Spleen (tissue), 11 donors: ENCODE data around the gene RUSC1. TPM values are rescaled to one million over a fixed set of nuclear protein-coding genes. Genes with fewer than 3 reads are reported as not detected.

Experiments
- DNase-seq: peaks from one replicate; pipeline ENCODE4 v3.0.0-alpha.2; 2020
- H3K27ac ChIP-seq, 8 donors: fragments of 200-600 bp; sonication (generic) in 7 of 8; 1 replicate in 4 of 8; 2 replicates in 4 of 8; pipeline versions ENCODE4 v1.5.0 to v1.8.0; 2016 to 2021; ENCODE audit warnings: inconsistent platforms in 4 of 8, mild to moderate bottlenecking in 4 of 8, moderate library complexity in 1 of 8
- H3K27me3 ChIP-seq, 7 donors: fragments of 200-600 bp; sonication (generic) in 6 of 7; replicated peaks in 1 of 7; 1 replicate in 4 of 7; 2 replicates in 3 of 7; pipeline versions ENCODE4 v1.5.0 to v1.8.0; 2016 to 2021; ENCODE audit warnings: inconsistent platforms in 3 of 7, mild to moderate bottlenecking in 1 of 7
- H3K36me3 ChIP-seq, 6 donors: fragments of 200-600 bp; sonication (generic) in 5 of 6; 1 replicate in 4 of 6; 2 replicates in 2 of 6; pipeline versions ENCODE4 v1.5.0 to v1.8.0; 2016 to 2021; ENCODE audit warnings: inconsistent platforms in 2 of 6
- H3K4me1 ChIP-seq, 6 donors: fragments of 200-600 bp; sonication (generic) in 5 of 6; 1 replicate in 3 of 6; 2 replicates in 3 of 6; pipeline versions ENCODE4 v1.5.0 to v1.8.0; 2016 to 2021; ENCODE audit warnings: inconsistent platforms in 3 of 6
- H3K4me3 ChIP-seq, 8 donors: fragments of 200-600 bp; sonication (generic) in 7 of 8; 1 replicate in 4 of 8; 2 replicates in 4 of 8; pipeline versions ENCODE4 v1.5.0 to v1.8.0; 2016 to 2021; ENCODE audit warnings: inconsistent platforms in 4 of 8, mild to moderate bottlenecking in 4 of 8, moderate library complexity in 2 of 8
- H3K9me3 ChIP-seq, 8 donors: fragments of 200-600 bp; sonication (generic) in 7 of 8; 1 replicate in 4 of 8; 2 replicates in 4 of 8; pipeline versions ENCODE4 v1.5.0 to v1.8.0; 2016 to 2021; ENCODE audit warnings: inconsistent platforms in 4 of 8
- CTCF ChIP-seq, 11 experiments: fragments of 200-600 bp in 7 of 11; fragments of 450-650 bp in 4 of 11; sonication (generic) in 4 of 11; IDR thresholded peaks in 8 of 11; conservative IDR thresholded peaks in 3 of 11; 1 replicate in 7 of 11; 2 replicates in 4 of 11; pipeline versions ENCODE4 v1.4.0 to v1.8.0; 2016 to 2021; ENCODE audit warnings: antibody characterized with exemption in 11 of 11, inconsistent platforms in 4 of 11, mild to moderate bottlenecking in 1 of 11
- POLR2A ChIP-seq, 3 donors: fragments of 450-650 bp; IDR thresholded peaks; one replicate each; pipeline ENCODE4 v1.5.1; 2017; ENCODE audit warnings: antibody characterized with exemption in 3 of 3, mild to moderate bottlenecking in 1 of 3
- POLR2AphosphoS5 ChIP-seq, 3 donors: sonication (generic); formaldehyde crosslinking; IDR thresholded peaks; one replicate each; pipeline ENCODE4 v1.5.1; 2017; ENCODE audit warnings: antibody characterized with exemption in 3 of 3
- WGBS, 5 donors: extraction: QIAGEN DNeasy Blood & Tissue Kit in 3 of 5; methylation state at CpG; one replicate each; pipeline versions ENCODE4 v1.1.5 to v1.1.7; 2013 to 2018; 5-methylcytosine and 5-hydroxymethylcytosine counted together
- intact Hi-C: fragments of 100-400 bp; cut with DNase I; formaldehyde crosslinking; loops from one replicate; pipeline ENCODE4 v1.15.0; 2023; ENCODE audit warnings: low total_unique reads
- microRNA-seq, 3 donors: library from miRNA; unstranded; fragments of <30 nt; microRNA quantifications; one replicate each; pipeline versions ENCODE4 to v1.1.0, GENCODE V29; 2019 to 2020
- polyA plus RNA-seq, 3 donors: library from polyadenylated mRNA; stranded (reverse); fragments of 200-250 nt; gene quantifications; one replicate each; pipeline ENCODE4 v1.2.1, GENCODE V29; 2013
- small RNA-seq, 4 donors: library from RNA; depleted of rRNA; stranded (forward); fragments of <200 nt; gene quantifications; one replicate each; pipeline ENCODE3, GENCODE V24; 2016
- total RNA-seq, 7 donors: library from RNA; depleted of rRNA in 3 of 7; stranded (reverse); fragments of >200 nt in 3 of 7; fragmentation: NEBNext Ultra II Directional in 4 of 7; extraction: Animal tissue kit (Norgen Biotek cat#: 25700) in 4 of 7; gene quantifications; one replicate each; pipeline versions ENCODE4 v1.1.0 to v1.2.1, GENCODE V29; 2016 to 2021
- donor health status: healthy with polysubstance abuse.
- donor health status: DM: no; HTN: no; CAD: no; lungs with moderate emphysema.
- donor health status: DM: no; HTN: no; CAD: no.
- donor health status: Bipolar disorder and iron deficiency.
- donor health status: healthy.
- donor health status: DM: no; HTN: no; CAD: no.
- donor health status: DM: yes; HTN: yes; CAD: no.

Gene RUSC1
- total and polyA plus RNA-seq, 10 donors, result 8.5 to 21.1 (median 17.5) TPM

- WGBS, 5 donors, result 87 to 97% (median 94%) methylated on average over 6 of the region's 6 CpGs
- Histone ChIP-seq H3K9me3 (no peaks in the 10 kb centered on the region), H3K27ac (no peak overlapping the region), H3K27me3 (no peaks in the 10 kb centered on the region), H3K36me3 (peaks cover 10 to 100% (median 93%) of the 10 kb centered on the region in 6 donors), H3K4me3 (no peak overlapping the region), H3K4me1 (no peaks in the 10 kb centered on the region)
- TF ChIP-seq POLR2A (IDR thresholded peaks at IDR 0.05) (no peak), CTCF (IDR thresholded peaks at IDR 0.05 in 8 of 11, conservative IDR thresholded peaks at IDR 0.05 in 3 of 11) (no peak), POLR2AphosphoS5 (IDR thresholded peaks at IDR 0.05) (no peak)
- intact Hi-C loops, result no loop called here
- DNase-seq, result no peak
These were observed 31.9 kb downstream of the RUSC1 start for GRCh38 chr1:155352631-155353030.

DNA sequence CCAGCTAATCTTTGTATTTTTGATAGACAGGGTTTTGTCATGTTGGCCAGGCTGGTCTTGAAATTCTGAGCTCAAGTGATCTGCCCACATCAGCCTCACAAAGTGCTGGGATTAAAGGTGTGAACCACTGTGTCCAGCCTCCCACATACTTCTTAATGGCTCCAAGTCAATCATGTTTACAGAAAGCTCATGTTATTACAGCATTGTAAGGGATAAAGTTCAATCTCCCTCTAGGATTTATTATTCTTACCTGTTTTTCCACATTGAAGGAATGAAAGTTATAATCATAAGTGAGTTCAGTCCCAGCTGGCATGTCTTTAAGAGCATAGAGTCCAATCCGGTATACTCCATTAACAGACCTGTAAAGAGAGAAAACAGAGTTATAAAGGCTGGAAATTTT lies 39.4 kb downstream of the RUSC1 start:
- peaks cover 0 to 100% (median 64%) of the 10 kb centered on the region in 6 donors for H3K36me3 ChIP-seq
- WGBS, 5 donors, result 97 to 100% (median 100%) methylated on average over 1 of the region's 1 CpG

GRCh38 chr1:155379180-155379579 lies 58.5 kb downstream of the RUSC1 start:
- H3K4me3 ChIP-seq, result no peak overlapping the region
- WGBS, 5 donors, result 84 to 96% (median 91%) methylated on average over 3 of the region's 3 CpGs
- TF ChIP-seq POLR2A (IDR thresholded peaks at IDR 0.05), result no peak
- TF ChIP-seq CTCF (IDR thresholded peaks at IDR 0.05 in 8 of 11, conservative IDR thresholded peaks at IDR 0.05 in 3 of 11), result no peak
- TF ChIP-seq POLR2AphosphoS5 (IDR thresholded peaks at IDR 0.05), result no peak
- intact Hi-C loops, result no loop called here
- H3K9me3 ChIP-seq, result no peaks in the 10 kb centered on the region
- peaks cover 0 to 97% (median 61%) of the 10 kb centered on the region in 6 donors for H3K36me3 ChIP-seq
- no peak for DNase-seq
- no peaks in the 10 kb centered on the region for H3K27me3 ChIP-seq
- no peak overlapping the region for H3K27ac ChIP-seq
- no peaks in the 10 kb centered on the region for H3K4me1 ChIP-seq

More for the DNA sequence above, 39.4 kb downstream of the RUSC1 start:
- no peaks in the 10 kb centered on the region for H3K4me1 ChIP-seq
- DNase-seq, result no peak
- intact Hi-C loops, result no loop called here
- H3K27me3 ChIP-seq, result no peaks in the 10 kb centered on the region
- H3K27ac ChIP-seq, result no peak overlapping the region
- no peak for TF ChIP-seq CTCF (IDR thresholded peaks at IDR 0.05 in 8 of 11, conservative IDR thresholded peaks at IDR 0.05 in 3 of 11)
- no peak for TF ChIP-seq POLR2A (IDR thresholded peaks at IDR 0.05)
- TF ChIP-seq POLR2AphosphoS5 (IDR thresholded peaks at IDR 0.05), result no peak
- H3K4me3 ChIP-seq, result no peak overlapping the region
- H3K9me3 ChIP-seq, result no peaks in the 10 kb centered on the region

- no peaks in the 10 kb centered on the region for H3K9me3 ChIP-seq
- no peaks in the 10 kb centered on the region for H3K27me3 ChIP-seq
- no peak overlapping the region for H3K4me3 ChIP-seq
- H3K36me3 ChIP-seq, result peaks cover 0 to 95% (median 56%) of the 10 kb centered on the region in 6 donors
- no peak for DNase-seq
- H3K27ac ChIP-seq, result no peak overlapping the region
- TF ChIP-seq POLR2A (IDR thresholded peaks at IDR 0.05) (no peak), CTCF (IDR thresholded peaks at IDR 0.05 in 8 of 11, conservative IDR thresholded peaks at IDR 0.05 in 3 of 11) (no peak), POLR2AphosphoS5 (IDR thresholded peaks at IDR 0.05) (no peak)
- intact Hi-C loops, result no loop called here
- H3K4me1 ChIP-seq, result no peaks in the 10 kb centered on the region
These were observed 59.0 kb downstream of the RUSC1 start for GRCh38 chr1:155379631-155380090.

Small RNAs within 50 kb of the gene (microRNA-seq; reads per million reads assigned to microRNA genes)
- gene MIR555, result 0 reads per million in 3 donors

Small RNAs within 50 kb of the gene (small RNA-seq; reads per million reads assigned to genes)
- gene RNU6-106P, result 0 to 0.08 (median 0) reads per million in 4 donors

Other genes starting within 250 kb of the RUSC1 start
- 1 to 10 TPM in 6 of 7 donors, not detected in 1; 1.6 to 4.3 (median 2.4) TPM for gene EFNA3, start 242.1 kb upstream of the RUSC1 start, total RNA-seq
- 1 to 10 TPM; 1.4 to 2.0 (median 1.7) TPM for gene EFNA3, start 242.1 kb upstream of the RUSC1 start, polyA plus RNA-seq
- 10 to 100 TPM in 5 of 7 donors, 1 to 10 TPM in 2; 8.0 to 19.4 (median 10.3) TPM for gene EFNA1, start 193.0 kb upstream of the RUSC1 start, total RNA-seq
- 1 to 10 TPM; 3.7 to 8.0 (median 7.8) TPM for gene EFNA1, start 193.0 kb upstream of the RUSC1 start, polyA plus RNA-seq
- gene SLC50A1, start 185.0 kb upstream of the RUSC1 start, total RNA-seq, result 10 to 100 TPM; 28.4 to 41.4 (median 38.2) TPM
- gene SLC50A1, start 185.0 kb upstream of the RUSC1 start, polyA plus RNA-seq, result 10 to 100 TPM; 60.1 to 73.8 (median 72.5) TPM
- 10 to 100 TPM; 25.0 to 62.4 (median 49.9) TPM for gene DPM3, start 180.4 kb upstream of the RUSC1 start, total RNA-seq
- 100 to 1,000 TPM; 205 to 262 (median 229) TPM for gene DPM3, start 180.4 kb upstream of the RUSC1 start, polyA plus RNA-seq
- gene KRTCAP2, start 147.6 kb upstream of the RUSC1 start, total RNA-seq, result 100 to 1,000 TPM; 113 to 154 (median 136) TPM
- 100 to 1,000 TPM; 193 to 203 (median 200) TPM for gene KRTCAP2, start 147.6 kb upstream of the RUSC1 start, polyA plus RNA-seq
- gene TRIM46, start 147.0 kb upstream of the RUSC1 start, total RNA-seq, result 1 to 10 TPM in 6 of 7 donors, under 1 TPM in 1; 0.83 to 3.6 (median 1.6) TPM
- under 1 TPM; 0.35 to 0.77 (median 0.46) TPM for gene TRIM46, start 147.0 kb upstream of the RUSC1 start, polyA plus RNA-seq
- 10 to 100 TPM; 14.3 to 22.6 (median 20.5) TPM for gene THBS3, start 113.0 kb upstream of the RUSC1 start, total RNA-seq
- 10 to 100 TPM; 10.2 to 31.2 (median 27.7) TPM for gene THBS3, start 113.0 kb upstream of the RUSC1 start, polyA plus RNA-seq
- gene MTX1, start 112.2 kb upstream of the RUSC1 start, total RNA-seq, result 10 to 100 TPM; 28.2 to 40.9 (median 33.2) TPM
- 10 to 100 TPM; 43.7 to 48.4 (median 44.5) TPM for gene MTX1, start 112.2 kb upstream of the RUSC1 start, polyA plus RNA-seq
- 10 to 100 TPM in 6 of 7 donors, 1 to 10 TPM in 1; 9.9 to 19.3 (median 15.6) TPM for gene ENTREP3, start 65.4 kb upstream of the RUSC1 start, total RNA-seq
- gene ENTREP3, start 65.4 kb upstream of the RUSC1 start, polyA plus RNA-seq, result 10 to 100 TPM in 1 of 3 donors, 1 to 10 TPM in 2; 6.5 to 13.2 (median 9.4) TPM
- 10 to 100 TPM; 46.5 to 52.4 (median 49.8) TPM for gene SCAMP3, start 58.5 kb upstream of the RUSC1 start, total RNA-seq
- gene SCAMP3, start 58.5 kb upstream of the RUSC1 start, polyA plus RNA-seq, result 10 to 100 TPM; 51.8 to 59.9 (median 53.2) TPM
- gene CLK2, start 47.4 kb upstream of the RUSC1 start, total RNA-seq, result 10 to 100 TPM; 61.0 to 89.9 (median 71.8) TPM
- gene CLK2, start 47.4 kb upstream of the RUSC1 start, polyA plus RNA-seq, result 10 to 100 TPM; 38.6 to 82.0 (median 77.4) TPM
- 1 to 10 TPM in 6 of 7 donors, under 1 TPM in 1; 0.65 to 3.3 (median 1.9) TPM for gene HCN3, start 43.4 kb upstream of the RUSC1 start, total RNA-seq
- 1 to 10 TPM in 2 of 3 donors, under 1 TPM in 1; 0.89 to 1.6 (median 1.4) TPM for gene HCN3, start 43.4 kb upstream of the RUSC1 start, polyA plus RNA-seq
- gene PKLR, start 19.5 kb upstream of the RUSC1 start, total RNA-seq, result under 1 TPM in 4 of 7 donors, not detected in 3; 0.22 to 0.74 (median 0.43) TPM
- under 1 TPM in 1 of 3 donors, not detected in 2; 0.04 TPM for gene PKLR, start 19.5 kb upstream of the RUSC1 start, polyA plus RNA-seq
- gene FDPS, start 12.0 kb upstream of the RUSC1 start, total RNA-seq, result 100 to 1,000 TPM in 2 of 7 donors, 10 to 100 TPM in 5; 84.5 to 118 (median 94.5) TPM
- gene FDPS, start 12.0 kb upstream of the RUSC1 start, polyA plus RNA-seq, result 100 to 1,000 TPM; 111 to 134 (median 130) TPM
- 10 to 100 TPM; 61.8 to 89.8 (median 75.5) TPM for gene ASH1L, start 241.9 kb downstream of the RUSC1 start, total RNA-seq
- 1 to 10 TPM; 2.5 to 6.6 (median 3.1) TPM for gene ASH1L, start 241.9 kb downstream of the RUSC1 start, polyA plus RNA-seq